Stimulated activated CD4-positive, alpha-beta T cell treated with anti-CD3 and anti-CD28 coated beads, Interleukin-12 subunit alpha, Interleukin-12 subunit beta, amount 100 ng/mL, for 48 hours (primary cell): ENCODE data around the gene GNAI3.

ENCODE experiments used
- DNase-seq, 3 donors: peaks; one replicate each; pipeline ENCODE4 v3.0.0-alpha.2; 2020; ENCODE audit warnings: low read depth in 2 of 3, low spot score in 1 of 3

Gene GNAI3

DNA sequence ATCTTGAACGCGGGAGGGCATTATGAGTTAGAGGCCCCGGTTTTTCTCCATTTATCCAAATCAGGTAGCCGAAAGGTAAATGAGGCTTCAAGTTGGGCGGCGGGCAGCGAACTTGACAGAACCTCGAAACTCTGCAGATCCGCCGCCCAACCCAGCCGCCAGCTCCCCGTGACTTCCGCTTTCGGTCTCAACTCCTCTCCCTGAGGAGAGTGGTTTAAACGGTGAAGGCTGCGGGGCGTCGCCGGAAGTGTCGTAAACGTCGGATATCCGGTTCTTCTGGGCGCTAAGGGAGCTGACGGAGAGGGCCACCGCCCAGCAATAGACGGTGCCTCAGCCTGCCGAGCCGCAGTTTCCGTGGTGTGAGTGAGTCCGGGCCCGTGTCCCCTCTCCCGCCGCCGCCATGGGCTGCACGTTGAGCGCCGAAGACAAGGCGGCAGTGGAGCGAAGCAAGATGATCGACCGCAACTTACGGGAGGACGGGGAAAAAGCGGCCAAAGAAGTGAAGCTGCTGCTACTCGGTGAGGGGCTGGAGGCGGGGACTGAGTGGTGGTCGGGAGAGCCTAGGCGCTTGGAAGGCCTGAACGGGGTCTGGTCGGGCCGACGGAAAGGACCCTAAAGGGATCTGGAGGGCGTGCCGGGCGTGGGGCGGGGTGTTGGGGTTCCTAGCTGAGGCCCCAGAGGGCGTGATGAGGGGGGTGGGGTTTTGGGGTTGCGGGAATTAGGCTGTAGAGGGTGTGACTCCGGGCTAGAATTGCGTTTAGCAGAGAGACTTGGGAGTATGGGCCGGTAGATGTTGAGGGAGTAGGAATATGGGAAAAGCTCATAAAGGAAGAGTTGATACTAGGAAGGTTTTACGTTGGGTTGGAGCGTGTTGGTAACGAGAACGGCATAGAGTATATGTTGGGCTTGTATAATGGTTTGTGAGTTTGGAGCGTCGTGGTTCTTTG, at the start of gene GNAI3:
GNAI3 (plus strand) TSS at position 295 of the 947 bp plus-strand sequence; CDS start at position 401, 106 bp downstream.
- peak; percentile 90 to 93 (median 91) for DNase-seq

DNA sequence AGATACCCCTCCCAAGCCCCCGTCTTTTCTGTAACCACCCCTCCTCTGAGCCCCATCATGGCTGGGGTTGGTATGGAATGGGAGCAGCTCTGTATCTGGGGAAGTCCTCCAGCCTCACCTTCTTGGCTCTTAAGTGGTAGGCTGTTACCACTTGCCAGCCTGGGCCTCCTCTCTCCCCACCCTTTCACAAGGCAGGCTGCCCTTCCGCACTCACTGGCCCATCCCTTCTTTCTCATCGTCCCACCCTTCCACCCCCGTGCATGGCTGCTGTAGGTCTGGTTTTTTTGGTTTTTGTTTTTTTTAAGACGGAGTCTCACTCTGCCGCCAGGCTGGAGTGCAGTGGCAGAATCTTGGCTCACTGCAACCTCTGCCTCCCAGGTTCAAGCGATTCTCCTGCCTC, 49.3 kb upstream of the GNAI3 start:
- no peak for DNase-seq

DNA sequence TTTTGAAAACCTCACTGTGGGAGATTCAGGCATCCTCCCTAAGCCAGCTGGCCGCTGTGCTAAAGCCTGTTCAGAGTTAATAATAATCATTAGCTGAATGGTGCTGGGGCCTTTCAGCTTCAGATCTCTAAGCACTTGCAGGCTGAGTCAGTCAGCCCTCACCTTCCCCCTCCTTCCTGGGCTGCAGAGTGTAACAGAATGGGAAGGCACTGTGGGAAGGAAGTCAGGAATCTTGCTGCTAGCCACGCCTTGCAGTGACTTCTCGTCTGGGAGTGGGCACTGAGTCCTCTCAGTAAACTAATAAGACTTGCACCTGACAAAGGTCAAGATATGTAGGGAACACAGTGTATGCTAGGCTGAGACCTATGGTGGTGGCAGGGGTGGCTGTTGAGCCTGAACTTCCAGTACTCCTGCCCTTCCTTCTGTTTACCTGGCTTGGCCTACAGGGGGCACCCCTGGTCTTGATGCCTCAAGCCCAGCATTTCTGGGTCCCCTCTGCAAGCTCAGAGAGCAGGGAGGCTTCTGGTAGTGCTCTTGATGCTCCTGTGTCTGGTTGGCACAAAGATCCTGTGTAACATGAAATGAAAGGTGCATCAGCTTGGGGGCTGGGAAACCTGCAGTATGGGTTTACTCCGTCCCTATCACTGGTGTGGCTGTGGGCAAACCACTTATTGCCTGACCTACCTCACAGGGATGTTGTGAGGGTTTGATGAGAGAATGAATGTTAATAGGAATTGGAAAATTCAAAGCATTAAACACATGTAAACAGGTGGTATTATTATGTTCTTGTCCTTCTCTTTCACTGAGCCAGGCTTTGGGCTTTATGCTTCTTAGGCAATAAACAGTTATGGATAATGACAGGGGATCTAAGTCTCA, 48.5 kb upstream of the GNAI3 start:
- DNase-seq = peak in 1 of 3 donors; percentile 57

DNA sequence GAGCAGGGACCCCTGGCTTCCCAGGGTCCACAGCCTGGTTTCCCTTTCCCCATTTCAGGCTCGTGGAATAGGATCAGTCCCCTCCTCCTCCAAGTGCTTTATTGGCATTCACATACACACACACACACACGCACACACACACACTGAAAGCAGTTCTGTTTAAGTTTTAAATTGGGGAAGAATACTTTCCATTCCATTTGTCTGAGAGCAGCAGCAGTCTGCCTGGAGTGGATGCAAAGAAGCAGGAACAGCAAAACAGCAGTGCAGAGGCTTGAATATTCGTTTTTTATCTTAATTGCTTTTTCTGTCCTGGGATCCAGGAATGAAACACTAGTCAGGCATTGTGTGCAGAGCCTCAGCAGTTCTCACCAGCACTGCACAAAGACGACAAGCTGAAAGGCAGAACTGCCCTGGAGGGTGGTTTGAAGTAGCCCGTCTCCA, 47.5 kb upstream of the GNAI3 start:
- DNase-seq = no peak

DNA sequence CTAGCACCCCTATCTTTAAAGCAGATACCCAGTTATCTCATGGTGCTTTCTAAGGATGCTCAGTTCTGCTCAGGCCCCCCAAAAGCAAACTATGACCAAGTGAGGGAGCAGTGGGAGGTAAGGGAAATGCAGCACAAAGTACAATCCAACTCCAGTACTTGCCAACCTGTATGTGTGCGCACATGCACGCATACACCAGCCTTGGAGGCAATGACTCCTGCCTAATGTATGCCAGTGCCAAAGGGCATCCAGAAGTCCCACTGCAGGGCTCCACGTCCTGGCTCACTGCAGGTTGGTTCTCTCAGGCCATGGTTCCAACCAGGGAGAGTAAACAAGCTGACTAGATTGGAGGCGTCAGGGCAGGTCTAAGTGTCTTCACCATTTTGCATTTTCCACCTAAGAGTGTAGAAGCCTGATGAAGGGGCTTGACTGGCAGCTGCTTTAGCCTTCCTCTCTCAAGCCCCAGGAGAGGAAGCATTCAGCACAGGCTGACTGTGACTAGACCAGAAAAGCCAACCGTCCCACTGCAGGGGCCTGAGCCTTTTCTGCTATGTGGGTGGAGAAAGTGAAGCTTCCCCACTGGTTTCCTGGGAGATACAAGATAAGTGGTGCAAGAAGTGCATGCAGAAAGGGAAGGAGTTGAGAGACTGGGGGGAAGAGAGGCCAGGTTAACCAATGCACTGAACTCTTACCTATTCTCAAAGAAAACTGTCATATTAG, 46.6 kb upstream of the GNAI3 start:
- no peak for DNase-seq

DNA sequence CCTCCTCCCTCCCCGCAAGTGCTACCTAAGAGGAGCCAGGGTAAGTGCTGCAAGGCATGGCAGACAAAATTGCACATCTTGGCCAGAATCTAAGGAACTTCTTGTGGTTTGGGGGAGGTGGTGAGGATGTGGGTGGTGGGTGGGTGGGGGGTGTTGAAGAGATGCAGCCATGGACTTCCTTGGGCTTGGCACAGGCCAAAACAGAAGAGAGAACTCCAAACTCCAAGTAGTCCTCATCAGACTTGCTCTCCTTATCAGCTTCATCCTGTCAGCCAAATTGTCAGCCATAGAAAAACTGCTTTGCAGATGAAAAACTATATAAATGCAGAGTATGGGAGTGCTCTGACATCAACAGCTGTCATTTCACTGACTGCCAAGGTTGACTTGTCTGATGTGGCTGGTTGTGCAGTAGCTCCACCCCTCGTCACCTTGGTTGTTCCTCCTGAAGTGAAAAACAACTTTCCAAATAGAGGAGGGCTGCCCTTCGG, 46.0 kb upstream of the GNAI3 start:
- DNase-seq = no peak

DNA sequence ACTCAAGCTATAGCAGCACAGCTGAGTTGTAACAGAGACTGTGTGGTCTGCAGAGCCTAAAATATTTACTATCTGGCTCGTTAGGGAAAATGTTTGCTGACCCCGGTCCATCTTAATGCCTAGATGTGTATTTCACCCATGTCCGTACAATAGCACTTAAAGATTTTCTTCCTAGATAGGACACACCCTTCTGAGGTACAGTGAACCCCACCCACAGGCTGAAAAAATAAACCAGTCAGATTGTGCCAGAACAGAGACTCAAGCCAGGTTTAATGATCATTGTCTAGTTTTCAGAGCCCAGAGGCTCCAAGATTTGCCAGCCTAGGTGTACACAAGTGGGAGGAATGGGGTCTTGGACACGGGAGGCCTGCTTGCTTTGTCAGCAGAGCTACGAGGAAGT, 44.5 kb upstream of the GNAI3 start:
- no peak for DNase-seq

DNA sequence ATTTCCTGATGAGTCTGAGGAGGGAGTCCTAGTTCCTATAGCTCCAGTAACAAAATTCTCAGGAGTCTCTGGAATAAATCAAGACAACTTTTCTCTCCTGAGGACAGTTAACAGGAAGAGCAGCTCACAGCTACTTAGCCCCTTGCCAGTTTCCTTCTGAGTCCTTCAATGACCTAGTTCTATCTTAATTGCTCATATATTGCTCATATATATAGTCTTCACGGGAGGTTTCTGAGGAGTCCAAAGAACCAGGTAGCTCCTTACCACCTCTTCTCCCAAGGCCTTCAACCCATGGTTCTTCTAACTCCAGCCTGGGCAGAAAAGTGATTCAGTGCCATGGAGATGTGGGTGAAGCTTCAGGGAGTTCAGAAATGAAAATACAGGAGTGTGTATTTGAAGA, 43.4 kb upstream of the GNAI3 start:
- no peak for DNase-seq

DNA sequence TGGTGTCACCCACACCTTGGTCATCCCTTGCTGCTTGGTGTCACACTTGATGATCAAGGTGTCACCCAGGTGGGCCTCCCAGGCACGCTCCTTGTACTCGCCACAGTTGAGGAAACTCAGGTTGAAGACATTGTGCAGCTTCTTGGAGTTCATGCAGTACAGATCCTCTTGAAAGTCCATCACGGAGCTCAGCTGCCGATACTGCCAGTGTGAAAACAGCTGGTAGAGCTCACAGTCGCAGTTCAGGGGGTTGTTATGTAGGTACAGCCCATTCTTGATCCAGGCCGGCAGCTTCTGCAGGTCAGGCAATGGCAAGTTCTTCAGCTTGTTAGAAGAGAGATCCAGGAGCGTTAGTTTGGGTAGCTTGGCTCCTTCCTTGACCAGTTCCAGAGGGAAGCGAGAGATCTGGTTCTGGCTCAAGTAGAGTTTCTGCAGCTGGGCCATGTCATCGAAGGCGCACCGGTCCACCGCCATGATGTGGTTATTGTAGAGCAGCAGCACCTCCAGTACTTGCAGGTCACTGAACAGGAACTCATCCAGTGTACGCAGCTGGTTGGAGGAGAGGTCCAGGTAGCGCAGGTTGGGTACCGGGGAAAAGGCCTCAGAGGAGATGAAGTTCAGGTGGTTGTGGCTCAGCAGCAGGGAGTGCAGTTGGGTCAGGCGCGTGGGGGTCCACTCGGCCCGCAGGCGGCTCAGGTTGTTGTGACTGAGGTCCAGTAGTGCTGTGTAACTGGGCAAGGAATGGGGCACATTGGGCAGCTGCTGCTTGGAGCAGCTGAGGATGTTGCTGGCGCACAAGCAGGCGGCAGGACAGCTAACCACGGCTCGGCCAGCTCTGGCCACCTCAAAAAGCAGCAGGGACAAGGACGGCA, 40.2 kb upstream of the GNAI3 start:
- no peak for DNase-seq

DNA sequence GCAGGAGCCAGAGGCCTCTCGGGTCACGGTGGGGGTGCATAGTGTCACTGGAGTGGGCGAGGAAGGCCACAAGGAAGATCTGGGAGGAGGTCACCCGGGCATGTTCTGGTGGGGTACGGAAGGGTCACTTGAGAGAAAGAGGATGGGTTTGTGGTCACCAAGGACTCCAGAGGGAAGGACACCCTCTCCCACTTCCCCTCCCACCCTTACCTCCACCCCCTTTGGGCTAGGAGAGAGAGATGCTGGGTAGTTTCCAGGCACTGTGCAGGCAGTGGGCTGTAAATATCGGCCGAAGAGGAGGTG, 39.6 kb upstream of the GNAI3 start:
- no peak for DNase-seq

DNA sequence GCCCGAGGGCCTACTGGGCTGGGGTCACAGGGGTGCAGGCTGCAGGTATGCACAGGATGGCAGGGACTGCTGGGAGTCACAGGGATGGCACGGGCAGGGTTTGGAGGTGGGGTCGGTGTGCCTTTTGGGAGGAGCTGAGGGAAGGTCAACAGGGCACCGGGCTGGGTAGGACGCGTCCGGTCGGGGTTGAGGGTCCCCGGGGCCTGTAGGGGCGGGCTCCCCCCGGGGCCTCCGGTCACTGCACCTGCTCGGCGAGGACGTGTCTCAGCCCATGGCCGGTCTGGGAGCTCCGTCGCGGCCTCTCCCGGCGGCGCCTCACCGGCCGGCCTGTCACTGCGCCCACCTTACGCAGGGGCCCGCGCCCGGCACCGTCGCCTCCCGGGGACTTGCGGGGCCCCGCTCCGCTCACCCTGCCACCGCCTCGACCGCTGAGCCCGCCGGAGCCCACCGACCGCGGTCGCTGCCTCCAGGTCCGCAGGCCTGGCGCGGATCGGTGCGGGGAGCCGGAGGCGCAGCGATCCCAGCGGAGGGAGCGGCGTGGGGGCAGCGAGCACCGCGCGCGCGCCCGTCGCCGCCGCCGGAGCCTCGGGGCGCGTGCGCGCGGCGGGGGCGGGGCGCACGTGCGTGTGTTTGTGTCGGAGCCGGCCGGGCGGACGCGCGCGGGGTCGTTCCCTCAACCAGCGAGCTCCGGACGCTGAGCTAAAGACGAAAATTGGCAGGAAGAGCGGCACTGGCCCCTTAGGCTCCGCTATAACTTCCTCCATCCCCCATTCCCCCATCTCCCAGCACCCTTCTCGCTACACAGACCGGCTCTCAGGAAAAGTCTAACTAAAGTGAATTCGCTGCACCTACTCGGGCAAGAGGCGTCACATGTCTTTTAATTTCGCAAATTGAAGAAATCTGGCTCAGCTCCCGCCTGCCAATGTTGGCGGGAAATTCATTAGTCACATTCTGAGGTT, 39.0 kb upstream of the GNAI3 start, which contains the start of gene AMIGO1:
AMIGO1 (minus strand) TSS at position 552 of the 959 bp plus-strand sequence. CDS start 815 bp downstream, outside the sequence.
- peak in 1 of 3 donors; percentile 54 for DNase-seq

DNA sequence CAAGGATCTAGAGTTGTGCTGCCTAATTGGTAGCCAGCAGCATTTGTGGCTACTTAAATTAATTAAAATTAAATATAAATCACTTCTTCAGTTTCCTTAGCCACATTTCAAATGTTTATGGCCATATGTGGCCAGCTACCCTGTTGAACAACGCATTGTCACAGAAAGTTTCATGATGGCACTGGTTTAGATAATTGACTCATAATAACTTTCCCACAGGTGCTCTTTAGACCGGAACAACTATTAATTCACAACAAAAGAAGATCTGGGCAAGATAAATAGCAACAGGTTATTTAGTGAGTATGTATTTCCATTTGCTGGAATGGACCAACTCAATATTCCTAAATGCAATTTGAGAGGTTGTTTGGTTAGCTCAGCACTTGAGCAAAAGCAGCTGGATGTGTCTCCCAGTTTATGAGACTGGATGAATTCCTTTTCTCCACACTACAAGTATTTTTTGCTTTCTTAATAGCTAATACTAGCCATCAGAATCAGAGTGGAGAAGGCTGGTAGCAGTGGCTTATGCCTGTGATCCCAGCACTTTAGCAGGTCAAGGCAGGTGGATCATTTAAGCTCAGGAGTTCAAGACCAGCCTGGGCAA, 35.2 kb upstream of the GNAI3 start:
- no peak for DNase-seq

DNA sequence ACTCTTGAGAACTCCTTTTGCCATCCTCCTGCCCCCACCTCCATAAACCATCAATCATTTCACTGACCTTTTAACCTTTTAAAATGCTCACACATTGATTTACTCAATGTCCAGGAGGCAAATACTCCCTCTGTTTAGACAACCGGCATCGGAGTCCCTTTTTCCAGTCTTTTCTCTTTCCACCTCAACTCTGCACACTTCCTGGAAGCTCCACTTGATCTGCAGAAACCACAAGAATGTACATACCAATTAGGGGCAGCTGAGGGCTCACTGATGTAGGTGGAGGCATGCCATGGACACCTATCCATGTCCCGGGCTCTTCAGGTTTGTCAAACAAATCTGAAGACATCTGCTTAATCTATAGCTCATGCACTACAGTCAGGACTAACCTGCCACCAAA, 33.6 kb upstream of the GNAI3 start:
- no peak for DNase-seq

DNA sequence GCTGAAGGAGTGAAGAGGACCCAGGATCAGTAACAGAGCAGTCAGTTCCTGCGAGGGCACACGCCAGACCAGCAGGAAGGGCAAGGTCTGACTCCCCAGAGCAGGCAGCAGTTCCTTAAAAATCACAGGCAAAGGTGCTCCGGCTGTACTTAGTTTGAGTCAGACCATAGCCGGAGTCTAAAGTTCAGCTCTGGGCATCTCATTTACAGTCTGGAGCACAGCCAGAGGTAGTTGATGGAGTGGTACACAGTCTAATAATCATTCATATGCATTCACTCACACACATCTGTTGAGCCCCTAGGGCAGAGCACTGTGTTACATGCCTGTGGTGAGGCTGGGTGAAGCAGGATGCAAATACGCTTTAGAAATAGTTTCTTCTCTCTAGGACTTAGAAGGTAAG, 31.5 kb upstream of the GNAI3 start:
- no peak for DNase-seq

DNA sequence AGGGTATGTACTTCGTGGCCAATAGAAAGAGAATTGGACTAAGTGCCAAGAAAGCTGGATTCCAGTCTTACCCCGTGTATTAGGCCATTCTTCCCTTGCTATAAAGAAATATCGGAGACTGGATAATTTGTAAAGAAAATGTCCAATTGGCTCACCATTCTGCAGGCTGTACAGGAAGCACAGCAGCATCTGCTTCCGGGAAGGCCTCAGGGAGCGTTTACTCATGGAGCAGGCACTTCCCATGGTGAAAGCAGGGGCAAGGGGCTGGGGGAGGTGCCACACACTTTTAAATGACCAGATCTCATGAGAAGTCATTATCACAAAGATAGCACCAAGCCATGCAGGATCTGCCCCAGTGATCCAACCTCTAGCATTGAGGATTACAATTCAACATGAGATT, 31.1 kb upstream of the GNAI3 start:
- DNase-seq = no peak

DNA sequence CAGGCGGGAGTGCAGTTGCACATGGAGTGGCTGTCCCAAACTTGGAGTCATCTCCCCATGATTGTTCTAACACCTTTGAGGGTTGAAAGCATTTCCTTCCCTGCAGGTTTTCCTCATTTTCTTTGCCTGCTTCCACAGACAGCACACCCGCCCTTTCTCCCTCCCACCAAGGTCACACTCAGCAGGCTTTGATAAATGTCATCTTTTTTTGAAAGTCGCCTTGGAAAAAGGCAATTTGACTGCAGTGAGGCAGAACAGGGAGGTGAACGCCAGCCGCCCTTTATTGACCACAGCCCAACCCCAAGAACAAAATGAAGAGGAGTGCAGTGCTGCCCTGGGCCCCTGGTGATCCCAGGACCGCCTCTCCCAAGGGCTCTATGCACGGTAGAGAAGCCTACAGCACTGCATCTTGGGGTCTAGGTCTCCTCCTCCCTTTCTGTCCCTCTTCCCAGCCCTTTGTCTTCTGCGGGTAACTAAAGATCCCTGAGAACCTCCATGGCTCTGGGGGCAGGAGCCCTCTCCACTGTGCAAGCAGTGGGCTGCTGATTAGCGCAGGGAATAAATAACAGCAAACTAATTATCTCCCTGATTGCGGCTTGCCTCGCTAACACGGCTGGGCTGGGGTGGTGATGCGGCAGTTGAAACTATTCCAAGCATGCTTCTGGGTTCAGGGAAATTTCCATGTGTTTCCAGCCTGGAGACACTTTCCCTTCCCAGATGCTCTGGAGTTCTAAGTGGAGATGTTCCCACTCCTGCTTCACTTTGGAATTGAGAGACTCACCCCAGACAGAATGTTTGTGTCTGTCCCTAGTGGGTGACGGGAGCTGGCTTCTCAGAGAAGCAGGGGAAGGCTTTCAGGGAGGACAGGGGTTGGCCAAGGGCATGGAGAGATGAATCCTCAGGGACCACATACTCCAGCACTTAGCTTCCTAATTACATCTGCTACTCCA, 27.1 kb upstream of the GNAI3 start:
- no peak for DNase-seq

DNA sequence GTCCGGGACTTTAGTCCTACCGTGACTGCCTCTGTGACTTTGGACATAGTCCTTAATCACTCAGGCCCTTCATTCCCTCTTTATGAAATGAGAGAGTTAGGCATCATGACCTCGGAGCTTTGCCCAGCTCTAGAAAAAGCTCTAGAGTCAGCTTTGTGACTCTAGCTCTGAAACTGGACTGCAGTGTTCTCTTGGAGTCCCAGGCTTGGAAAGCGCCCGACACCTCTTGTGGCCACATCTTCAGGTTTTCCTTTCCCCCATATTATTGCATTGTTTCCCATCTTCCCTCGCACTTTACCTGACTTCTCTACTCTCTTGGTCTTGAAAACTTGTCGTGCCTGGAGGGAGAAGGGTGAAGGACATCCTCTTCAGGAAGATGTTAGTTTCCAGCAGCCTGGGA, 26.4 kb upstream of the GNAI3 start:
- no peak for DNase-seq
